HG02973 (cell line): ENCODE measurements around the gene FHDC1.

ENCODE experiments used
- ATAC-seq: cut with Tn5 transposase; IDR thresholded peaks from one replicate; pipeline ENCODE4 v1.9.1; 2021; ENCODE audit warnings: moderate library complexity; ENCODE audit not compliant: unreplicated experiment

The FHDC1 gene

GRCh38 chr4:153028535-153028934, 92.4 kb downstream of the FHDC1 start:
- ATAC-seq = no peak
